Panc1 (cell line): ENCODE results near the gene ABHD11. TPM values are rescaled to one million over a fixed set of nuclear protein-coding genes. Genes with fewer than 3 reads are reported as not detected.
A peak's percentile ranks its signal among the peaks of the same experiment; 100 is the strongest.

Experiments
- ATAC-seq: fragments of 200-7000 bp; cut with Tn5 transposase; 2 replicates; pipeline ENCODE4 v1.9.1; 2020; ENCODE audit warnings: mild to moderate bottlenecking, moderate library complexity
- BruUV-seq: library from RNA; stranded (reverse); fragments of 400-500 nt; replicated peaks from 2 replicates; lab custom pipeline; 2021; lab: Mats Ljungman, UMichigan
- CTCF ChIA-PET: fragments of 300-600 bp; sonication (Branson Sonifier 250); formaldehyde crosslinking; loops from one replicate; lab custom pipeline; 2022; ENCODE audit warnings: antibody characterized with exemption; lab: Charles Lee
- POLR2A ChIA-PET: fragments of 300-600 bp; sonication (Branson Sonifier 250); formaldehyde crosslinking; loops from one replicate; lab custom pipeline; 2022; ENCODE audit warnings: antibody characterized with exemption; lab: Charles Lee
- DNase-seq: peaks from one replicate; pipeline ENCODE4 v3.0.0-alpha.2; 2010; ENCODE audit warnings: low read depth, low spot score
- H3K27ac ChIP-seq: 2 replicates; pipeline ENCODE4 v1.5.1; 2011; ENCODE audit warnings: mild to moderate bottlenecking, low read length, inconsistent platforms
- H3K27me3 ChIP-seq: fragments of 200-500 bp; sonication (Bioruptor generic); 2 replicates; pipeline ENCODE4 v1.6.0; 2014; ENCODE audit warnings: low read length, inconsistent platforms; ENCODE audit not compliant: control insufficient read depth, insufficient read depth
- H3K36me3 ChIP-seq: fragments of 200-500 bp; sonication (Bioruptor generic); 2 replicates; pipeline ENCODE4 v1.5.1; 2014; ENCODE audit warnings: inconsistent platforms, mild to moderate bottlenecking, low read length, moderate library complexity; ENCODE audit not compliant: control insufficient read depth, insufficient read depth
- H3K4me1 ChIP-seq: 2 replicates; pipeline ENCODE4 v1.5.1; 2011; ENCODE audit warnings: inconsistent platforms, mild to moderate bottlenecking, low read length, moderate library complexity; ENCODE audit not compliant: control insufficient read depth, insufficient read depth
- H3K4me3 ChIP-seq, 2 experiments: 2 replicates each; pipeline ENCODE4 v1.5.1; 2011 to 2012; ENCODE audit warnings: low read depth in 2 of 2, low read length in 2 of 2, mild to moderate bottlenecking in 2 of 2, inconsistent platforms in 1 of 2, moderate library complexity in 1 of 2
- H3K9me3 ChIP-seq: fragments of 200-500 bp; sonication (Bioruptor generic); 2 replicates; pipeline ENCODE4 v1.5.1; 2014; ENCODE audit warnings: low read depth, mild to moderate bottlenecking, inconsistent platforms, low read length, moderate library complexity; ENCODE audit not compliant: control insufficient read depth, insufficient read depth
- POLR2AphosphoS5 ChIP-seq: IDR thresholded peaks from 2 replicates; pipeline ENCODE4 v1.6.1; 2012; ENCODE audit warnings: mild to moderate bottlenecking, low read depth, low read length, moderate library complexity
- SIN3A ChIP-seq: IDR thresholded peaks from 2 replicates; pipeline ENCODE4 v1.6.1; 2012; ENCODE audit warnings: low read depth, mild to moderate bottlenecking, low read length, moderate library complexity, borderline replicate concordance; ENCODE audit not compliant: insufficient read depth
- TCF7L2 ChIP-seq: IDR thresholded peaks from 2 replicates; pipeline ENCODE4 v1.6.1; 2011; ENCODE audit warnings: mild to moderate bottlenecking, low read depth, low read length, inconsistent platforms
- in situ Hi-C: cut with HindIII; loops from 2 replicates; pipeline ENCODE4 v1.10.0; 2016; ENCODE audit warnings: low sequenced_read_pairs, low pct_unique_long_range_greater_than_20kb
- intact Hi-C: fragments of 100-400 bp; cut with micrococcal nuclease; formaldehyde crosslinking; loops from one replicate; pipeline ENCODE4 v1.10.0; 2022; ENCODE audit not compliant: unreplicated experiment
- total RNA-seq: library from RNA; stranded (reverse); gene quantifications from one replicate; pipeline ENCODE4 v1.2.1, GENCODE V29; 2021; ENCODE audit not compliant: unreplicated experiment
- TF ChIP-seq, protein P1 (sequence below), 2 experiments: IDR thresholded peaks; 2 replicates each; pipeline ENCODE4 v1.6.1; 2011 to 2012; ENCODE audit warnings: low read depth in 2 of 2, control low read depth in 1 of 2, low read length in 1 of 2, mild to moderate bottlenecking in 1 of 2, moderate library complexity in 1 of 2; ENCODE audit not compliant: insufficient read depth in 1 of 2
- TF ChIP-seq, protein P2 (sequence below): fragments of 450-650 bp; IDR thresholded peaks from 2 replicates; pipeline ENCODE4 v1.5.1; 2017; ENCODE audit warnings: mild to moderate bottlenecking

ABHD11 gene
- total RNA-seq, 1 experiment from 2014 or later: 54.2 TPM

DNA sequence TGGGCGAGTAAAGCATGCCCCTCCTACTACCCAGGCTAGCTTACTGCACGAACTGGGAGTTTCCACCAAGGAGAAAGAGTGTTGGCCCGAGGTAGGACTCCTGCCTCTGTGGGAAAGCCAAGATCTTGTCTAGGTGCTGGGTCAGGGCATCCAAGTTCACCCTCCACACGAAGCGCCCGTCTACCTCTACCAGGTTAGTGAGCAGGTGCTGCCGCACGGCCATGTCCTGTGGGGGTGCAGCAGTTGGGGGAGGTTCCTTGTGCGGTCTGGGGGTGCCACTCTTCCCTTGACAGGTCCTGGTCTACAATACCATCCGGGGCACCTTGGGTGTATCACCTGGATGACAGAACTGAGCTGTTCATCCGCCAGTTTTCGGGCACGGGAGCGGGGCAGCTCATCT, 1.7 kb downstream of the ABHD11 start:
- CTCF ChIA-PET: no interaction called here
- in situ Hi-C loops: no loop called here
- peaks cover 46% of the 10 kb centered on the region for H3K4me1 ChIP-seq

DNA sequence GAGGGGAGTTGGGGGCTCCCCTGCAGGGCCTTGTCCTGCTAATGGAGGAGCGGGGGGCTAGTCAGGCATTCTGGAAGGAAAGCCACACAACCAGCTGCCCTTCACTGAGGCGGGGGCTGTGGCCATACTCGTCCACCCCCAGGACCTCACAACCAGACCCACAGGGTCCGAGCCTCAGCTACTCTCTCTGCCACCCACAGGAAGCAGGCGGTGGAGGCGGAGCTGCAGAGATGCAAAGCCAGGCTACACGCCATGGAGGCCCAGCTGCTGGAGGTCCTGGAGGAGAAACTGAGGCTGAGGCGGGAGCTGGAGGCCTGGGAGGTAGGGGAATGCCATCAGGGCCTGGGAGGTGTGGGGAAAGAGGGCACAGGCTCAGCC, 3.1 kb downstream of the ABHD11 start:
- H3K4me1 ChIP-seq: peaks cover 35% of the 10 kb centered on the region
- no peak for TF ChIP-seq SIN3A
- TF ChIP-seq, protein P1, sequence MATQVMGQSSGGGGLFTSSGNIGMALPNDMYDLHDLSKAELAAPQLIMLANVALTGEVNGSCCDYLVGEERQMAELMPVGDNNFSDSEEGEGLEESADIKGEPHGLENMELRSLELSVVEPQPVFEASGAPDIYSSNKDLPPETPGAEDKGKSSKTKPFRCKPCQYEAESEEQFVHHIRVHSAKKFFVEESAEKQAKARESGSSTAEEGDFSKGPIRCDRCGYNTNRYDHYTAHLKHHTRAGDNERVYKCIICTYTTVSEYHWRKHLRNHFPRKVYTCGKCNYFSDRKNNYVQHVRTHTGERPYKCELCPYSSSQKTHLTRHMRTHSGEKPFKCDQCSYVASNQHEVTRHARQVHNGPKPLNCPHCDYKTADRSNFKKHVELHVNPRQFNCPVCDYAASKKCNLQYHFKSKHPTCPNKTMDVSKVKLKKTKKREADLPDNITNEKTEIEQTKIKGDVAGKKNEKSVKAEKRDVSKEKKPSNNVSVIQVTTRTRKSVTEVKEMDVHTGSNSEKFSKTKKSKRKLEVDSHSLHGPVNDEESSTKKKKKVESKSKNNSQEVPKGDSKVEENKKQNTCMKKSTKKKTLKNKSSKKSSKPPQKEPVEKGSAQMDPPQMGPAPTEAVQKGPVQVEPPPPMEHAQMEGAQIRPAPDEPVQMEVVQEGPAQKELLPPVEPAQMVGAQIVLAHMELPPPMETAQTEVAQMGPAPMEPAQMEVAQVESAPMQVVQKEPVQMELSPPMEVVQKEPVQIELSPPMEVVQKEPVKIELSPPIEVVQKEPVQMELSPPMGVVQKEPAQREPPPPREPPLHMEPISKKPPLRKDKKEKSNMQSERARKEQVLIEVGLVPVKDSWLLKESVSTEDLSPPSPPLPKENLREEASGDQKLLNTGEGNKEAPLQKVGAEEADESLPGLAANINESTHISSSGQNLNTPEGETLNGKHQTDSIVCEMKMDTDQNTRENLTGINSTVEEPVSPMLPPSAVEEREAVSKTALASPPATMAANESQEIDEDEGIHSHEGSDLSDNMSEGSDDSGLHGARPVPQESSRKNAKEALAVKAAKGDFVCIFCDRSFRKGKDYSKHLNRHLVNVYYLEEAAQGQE (IDR thresholded peaks at IDR 0.05; ENCODE audit: insufficient read depth in 1 of 2, low read depth in 2 of 2, low read length in 1 of 2): no peak
- no peaks in the 10 kb centered on the region for H3K27me3 ChIP-seq
- no peaks in the 10 kb centered on the region for H3K9me3 ChIP-seq
- in situ Hi-C loops (no loop called here), intact Hi-C loops (no loop called here)
- H3K4me3 ChIP-seq: no peak overlapping the region
- POLR2A ChIA-PET: interaction anchor here (0.6 kb wide), 2 partner anchors 150 to 188 kb away, joined by 3 to 8 read pairs; no protein-coding TSS in a partner anchor
- BruUV-seq: no TSS peak
- H3K27ac ChIP-seq: peak overlapping the region; percentile 48
- H3K36me3 ChIP-seq: peaks cover 5% of the 10 kb centered on the region; the same call in 1 of the 2 replicates
- DNase-seq (no peak), ATAC-seq (no peak)
- CTCF ChIA-PET: interaction anchor here (0.6 to 1.4 kb wide), 3 partner anchors 10 to 220 kb away, joined by 5 to 8 read pairs (median 7); no protein-coding TSS in a partner anchor

More for the DNA sequence above, 1.7 kb downstream of the ABHD11 start:
- BruUV-seq: no TSS peak
- H3K4me3 ChIP-seq: no peak overlapping the region
- H3K27ac ChIP-seq: peak overlapping the region; percentile 93
- ATAC-seq: no peak
- POLR2A ChIA-PET: interaction anchor here (0.5 kb wide), 1 partner anchor 663 kb away, joined by 9 read pairs; no protein-coding TSS in a partner anchor
- no peaks in the 10 kb centered on the region for H3K9me3 ChIP-seq
- TF ChIP-seq, protein P1 (IDR thresholded peaks at IDR 0.05; ENCODE audit: insufficient read depth in 1 of 2, low read depth in 2 of 2, low read length in 1 of 2): no peak
- no peak for TF ChIP-seq TCF7L2
- TF ChIP-seq, protein P2, sequence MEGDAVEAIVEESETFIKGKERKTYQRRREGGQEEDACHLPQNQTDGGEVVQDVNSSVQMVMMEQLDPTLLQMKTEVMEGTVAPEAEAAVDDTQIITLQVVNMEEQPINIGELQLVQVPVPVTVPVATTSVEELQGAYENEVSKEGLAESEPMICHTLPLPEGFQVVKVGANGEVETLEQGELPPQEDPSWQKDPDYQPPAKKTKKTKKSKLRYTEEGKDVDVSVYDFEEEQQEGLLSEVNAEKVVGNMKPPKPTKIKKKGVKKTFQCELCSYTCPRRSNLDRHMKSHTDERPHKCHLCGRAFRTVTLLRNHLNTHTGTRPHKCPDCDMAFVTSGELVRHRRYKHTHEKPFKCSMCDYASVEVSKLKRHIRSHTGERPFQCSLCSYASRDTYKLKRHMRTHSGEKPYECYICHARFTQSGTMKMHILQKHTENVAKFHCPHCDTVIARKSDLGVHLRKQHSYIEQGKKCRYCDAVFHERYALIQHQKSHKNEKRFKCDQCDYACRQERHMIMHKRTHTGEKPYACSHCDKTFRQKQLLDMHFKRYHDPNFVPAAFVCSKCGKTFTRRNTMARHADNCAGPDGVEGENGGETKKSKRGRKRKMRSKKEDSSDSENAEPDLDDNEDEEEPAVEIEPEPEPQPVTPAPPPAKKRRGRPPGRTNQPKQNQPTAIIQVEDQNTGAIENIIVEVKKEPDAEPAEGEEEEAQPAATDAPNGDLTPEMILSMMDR: no peak
- TF ChIP-seq POLR2AphosphoS5: no peak; the same call in 1 of the 2 replicates
- TF ChIP-seq SIN3A: no peak
- intact Hi-C loops: no loop called here
- DNase-seq: no peak
- peaks cover 5% of the 10 kb centered on the region; the same call in 1 of the 2 replicates for H3K36me3 ChIP-seq
- H3K27me3 ChIP-seq: no peaks in the 10 kb centered on the region
